ENCODE measurements around the gene PCSK7.

Gene PCSK7

GRCh38 chr11:117178210-117179034, 53.5 kb downstream of the PCSK7 start, which contains the start of gene SIDT2:
Gene SIDT2 (plus strand): TSS chr11:117178743. CDS start chr11:117179264, 521 bp downstream.
- intact Hi-C loops (cut with DNase I) = loop anchor here (2.0 kb wide), 1 partner anchor 34 kb away; the partner anchor contains the start of gene PAFAH1B2
- peak; percentile 93 to 98 (median 96) for DNase-seq

GRCh38 chr11:117177534-117178209, 54.2 kb downstream of the PCSK7 start:
- intact Hi-C loops (cut with DNase I) = loop anchor here (2.0 kb wide), 1 partner anchor 33 kb away; the partner anchor contains the start of gene PAFAH1B2
- peak in 5 of 42 donors; percentile 12 to 27 (median 16) for DNase-seq

GRCh38 chr11:117176186-117176585, 55.7 kb downstream of the PCSK7 start:
- intact Hi-C loops (cut with DNase I) = no loop called here
- DNase-seq = peak in 1 of 42 donors; percentile 10

GRCh38 chr11:117175781-117176180, 56.1 kb downstream of the PCSK7 start:
- DNase-seq = peak in 2 of 42 donors; percentile 6 to 18
- intact Hi-C loops (cut with DNase I) = no loop called here

GRCh38 chr11:117175104-117175503, 56.8 kb downstream of the PCSK7 start:
- peak in 25 of 42 donors; percentile 21 to 73 (median 50) for DNase-seq
- intact Hi-C loops (cut with DNase I) = no loop called here

- peak in 3 of 42 donors; percentile 12 to 36 (median 36) for DNase-seq
- intact Hi-C loops (cut with DNase I) = no loop called here
Measured at GRCh38 chr11:117172724-117173421, 59.0 kb downstream of the PCSK7 start.

GRCh38 chr11:117171404-117172061, 60.3 kb downstream of the PCSK7 start:
- DNase-seq = peak in 2 of 42 donors; percentile 22 to 35
- intact Hi-C loops (cut with DNase I) = no loop called here

GRCh38 chr11:117171007-117171403, 60.9 kb downstream of the PCSK7 start:
- intact Hi-C loops (cut with DNase I) = no loop called here
- peak in 1 of 42 donors; percentile 16 for DNase-seq

- DNase-seq = peak in 2 of 42 donors; percentile 38 to 42
- intact Hi-C loops (cut with DNase I) = no loop called here
Measured at GRCh38 chr11:117170210-117170609, 61.7 kb downstream of the PCSK7 start.

- DNase-seq = no peak
- intact Hi-C loops (cut with DNase I) = no loop called here
Measured at GRCh38 chr11:117169736-117170135, 62.1 kb downstream of the PCSK7 start.

- intact Hi-C loops (cut with DNase I) = no loop called here
Measured at GRCh38 chr11:117166491-117166890, 65.4 kb downstream of the PCSK7 start.

GRCh38 chr11:117160826-117161225, 71.0 kb downstream of the PCSK7 start:
- intact Hi-C loops (cut with DNase I) = no loop called here
- no peak for DNase-seq

More at GRCh38 chr11:117166491-117166890, 65.4 kb downstream of the PCSK7 start:
- no peak for DNase-seq

- DNase-seq = no peak
- intact Hi-C loops (cut with DNase I) = no loop called here
Measured at GRCh38 chr11:117159892-117160291, 72.0 kb downstream of the PCSK7 start.

- no peak for DNase-seq
- intact Hi-C loops (cut with DNase I) = no loop called here
Measured at GRCh38 chr11:117157507-117157906, 74.4 kb downstream of the PCSK7 start.

GRCh38 chr11:117154468-117154867, 77.4 kb downstream of the PCSK7 start:
- DNase-seq = no peak
- intact Hi-C loops (cut with DNase I) = no loop called here

All from head of caudate nucleus (tissue), 42 donors.